Stimulated activated CD8-positive, alpha-beta memory T cell treated with anti-CD3 and anti-CD28 coated beads, Interleukin-4, amount 100 ng/mL, for 24 hours (primary cell): ENCODE measurements around the gene SLC16A13.
"Not testable (repeated sequence)": the region's sequence is repeated elsewhere in the genome, so short reads cannot be mapped to it uniquely, and the experiment has no call there.

Experiments
- DNase-seq: peaks from one replicate; pipeline ENCODE4 v3.0.0-alpha.2; 2020; ENCODE audit warnings: low read depth

SLC16A13 gene

DNA sequence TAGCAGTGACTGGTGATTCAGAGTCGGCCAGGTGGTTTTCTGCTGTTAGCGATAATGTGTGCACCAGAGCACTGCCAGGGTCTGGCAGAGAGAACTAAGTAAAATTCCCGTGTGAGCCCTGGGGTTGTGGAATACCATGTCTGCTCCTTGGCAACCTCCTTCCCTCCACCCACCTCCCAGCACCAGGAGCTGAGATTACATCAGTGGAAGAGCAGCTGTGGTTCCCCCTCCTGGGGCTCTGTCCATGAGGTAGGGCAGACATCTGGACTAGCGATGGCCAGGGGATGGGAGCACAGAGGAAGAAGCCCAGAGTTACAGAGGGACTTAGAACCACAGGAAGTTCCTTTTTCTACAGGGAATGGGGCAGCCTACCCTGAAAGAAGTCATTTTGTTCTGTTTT lies 28.4 kb downstream of the SLC16A13 start:
- DNase-seq = no peak

DNA sequence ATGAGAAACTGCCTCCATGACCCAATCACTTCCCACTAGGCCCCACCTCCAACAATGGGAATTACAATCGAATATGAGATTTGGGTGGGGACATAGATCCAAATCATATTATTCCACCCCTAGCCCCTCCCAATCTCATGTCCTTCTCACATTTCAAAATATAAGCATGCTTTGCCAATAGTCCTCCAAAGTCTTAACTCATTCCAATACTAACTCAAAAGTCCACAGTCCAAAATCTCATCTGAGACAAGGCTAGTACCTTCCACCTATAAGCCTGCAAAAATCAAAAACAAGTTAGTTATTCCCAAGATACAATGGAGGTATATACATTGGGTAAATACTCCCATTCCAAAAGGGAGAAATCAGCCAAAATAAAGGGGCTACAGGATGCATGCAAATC lies 31.4 kb downstream of the SLC16A13 start:
- DNase-seq = no peak

GRCh38 chr17:7068268-7068667 lies 32.5 kb downstream of the SLC16A13 start:
- DNase-seq = no peak

DNA sequence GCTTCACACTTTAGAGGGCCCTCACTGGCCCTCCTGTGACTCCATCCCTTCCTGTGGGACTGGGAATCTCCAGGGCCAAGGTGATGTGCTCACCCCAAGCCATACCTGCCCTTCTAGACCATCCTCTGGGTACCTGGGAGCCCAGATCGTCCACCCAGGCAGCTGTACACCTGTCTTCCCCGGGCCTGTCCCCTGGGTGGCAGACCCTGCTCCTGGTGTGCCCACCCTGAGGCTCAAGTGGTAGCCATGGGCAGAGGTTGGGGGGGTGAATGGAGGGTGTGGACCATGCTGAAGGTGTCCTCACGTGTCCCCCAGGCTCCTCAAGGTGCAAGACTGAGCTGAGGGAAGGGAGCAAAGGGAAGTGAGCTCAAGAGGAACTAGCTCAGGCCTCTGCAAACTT lies 34.9 kb downstream of the SLC16A13 start:
- no peak for DNase-seq

DNA sequence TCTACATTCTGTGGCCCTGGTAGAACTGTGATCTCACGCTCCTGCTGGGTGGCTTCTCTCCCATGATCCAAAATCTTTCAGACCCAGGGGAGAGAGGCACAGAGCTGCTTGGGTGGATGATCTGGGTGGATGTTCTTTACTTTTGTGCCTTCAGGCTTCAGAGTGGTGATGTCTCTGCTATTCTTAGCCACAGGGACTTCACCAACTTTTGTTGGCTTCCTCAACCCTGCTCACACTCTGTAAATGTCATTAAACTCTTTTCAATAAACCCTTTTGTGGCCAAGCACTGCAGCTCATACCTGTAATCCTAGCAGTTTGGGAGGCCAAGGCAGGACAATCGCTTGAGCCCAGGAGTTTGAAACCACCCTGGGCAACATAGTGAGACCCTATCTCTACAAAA lies 36.6 kb downstream of the SLC16A13 start:
- no peak for DNase-seq

DNA sequence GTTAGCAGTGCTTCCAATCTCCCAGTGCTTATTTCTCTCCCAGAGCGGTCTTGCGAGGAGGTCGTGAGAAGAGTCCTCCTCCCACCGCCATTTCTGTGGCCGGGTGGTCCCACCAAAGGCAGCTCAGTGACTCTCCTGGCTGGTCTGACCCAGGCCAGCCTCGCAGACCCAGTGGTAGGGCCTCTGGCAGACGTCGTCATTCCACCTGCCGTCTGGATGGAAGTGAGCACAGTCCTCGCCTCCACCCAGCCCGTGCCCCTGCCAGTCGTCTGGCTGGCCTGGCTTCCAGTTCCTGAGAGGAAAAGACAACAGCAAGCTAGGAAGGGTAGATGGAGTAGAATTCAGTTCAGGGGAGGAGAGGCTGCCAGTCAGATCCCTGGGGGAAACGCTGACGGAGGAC lies 39.1 kb downstream of the SLC16A13 start:
- DNase-seq = no peak

DNA sequence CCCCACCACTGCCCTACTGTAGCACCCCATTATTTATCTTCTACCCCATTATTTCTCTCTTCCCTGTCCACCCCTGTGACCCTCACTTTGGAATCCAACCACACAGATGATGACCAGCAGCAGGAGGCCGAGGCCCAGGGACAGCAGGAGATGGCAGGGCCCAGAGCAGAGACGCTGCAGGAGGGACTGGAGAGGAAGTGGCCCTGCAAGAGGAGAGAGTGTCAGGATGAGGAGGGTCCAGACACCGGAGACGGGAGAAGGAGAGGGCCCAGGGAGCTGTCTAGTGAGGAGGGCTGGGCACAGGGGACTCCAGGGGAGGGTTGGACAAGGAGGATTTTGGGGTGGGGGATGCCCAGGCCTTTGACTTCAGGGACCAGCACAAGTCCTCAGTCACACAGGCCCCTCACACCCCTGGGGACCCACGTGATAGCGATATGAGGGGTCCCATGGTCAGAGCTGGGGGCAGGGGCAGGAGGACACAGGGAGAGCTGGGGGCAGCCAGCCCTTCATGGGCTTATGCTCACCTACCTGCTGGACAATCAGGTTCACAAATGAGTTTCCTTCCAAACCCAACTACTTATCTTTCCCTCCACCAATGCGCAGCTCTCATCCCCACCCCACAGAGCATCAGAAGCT lies 42.2 kb downstream of the SLC16A13 start:
- no peak for DNase-seq

DNA sequence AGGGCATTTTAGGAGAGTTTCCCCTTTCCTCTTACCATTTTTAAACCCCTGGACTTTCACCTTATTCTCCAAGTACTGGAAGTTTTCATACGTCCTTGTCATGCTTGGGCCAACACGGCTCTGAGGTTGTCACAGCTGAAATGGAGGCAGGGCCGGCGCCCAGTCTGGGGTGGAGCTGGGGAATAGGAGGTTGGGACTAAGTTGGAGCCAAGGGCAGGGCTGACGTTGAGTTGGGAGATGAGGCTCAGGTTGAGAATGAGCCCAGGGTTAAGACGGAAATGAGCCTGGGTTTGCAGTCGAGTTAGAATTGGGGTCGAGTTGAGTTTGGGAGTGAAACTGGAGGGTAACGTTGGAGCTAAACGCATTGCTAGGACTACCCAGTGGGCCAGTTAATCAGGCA lies 42.9 kb downstream of the SLC16A13 start:
- no peak for DNase-seq

DNA sequence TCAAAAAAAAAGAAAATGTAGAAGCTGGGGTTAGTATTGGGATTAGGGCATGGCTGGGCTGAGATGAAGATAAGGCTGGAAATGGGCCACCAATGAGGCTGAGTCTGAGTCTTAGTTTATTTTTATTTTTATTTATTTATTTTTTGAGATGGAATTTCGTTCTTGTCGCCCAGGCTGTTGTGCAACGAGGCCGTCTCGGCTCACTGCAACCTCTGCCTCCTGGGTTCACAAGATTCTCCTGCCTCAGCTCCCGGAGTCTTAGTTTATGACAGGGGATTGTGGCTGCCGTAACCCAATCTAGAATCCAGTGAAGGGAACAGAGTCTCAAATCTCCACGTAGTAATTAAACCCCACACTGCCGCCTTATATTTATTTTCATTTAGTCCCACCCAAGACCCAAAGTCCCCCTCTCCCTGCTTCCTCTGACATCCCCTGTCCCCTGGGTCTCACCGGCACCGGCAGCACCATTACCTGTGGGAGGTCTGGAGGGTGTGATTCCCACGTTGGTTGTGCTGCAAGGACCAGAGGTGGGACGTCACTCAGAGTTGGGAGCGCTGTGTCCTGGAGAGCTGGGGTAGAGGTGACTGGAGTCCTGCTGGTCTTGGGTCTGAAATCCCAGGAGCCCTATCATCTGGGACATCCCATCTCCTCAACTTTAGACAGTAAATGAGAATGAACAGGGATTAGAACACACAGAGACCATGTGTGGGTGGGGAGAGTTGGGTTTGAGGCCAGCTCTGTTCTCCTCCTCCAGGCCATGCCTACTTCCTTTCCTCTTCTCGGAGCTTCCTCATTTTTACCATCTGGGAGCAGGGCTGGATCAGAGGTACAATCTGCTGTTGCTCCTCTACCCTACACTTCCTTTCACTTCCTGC lies 44.0 kb downstream of the SLC16A13 start, which contains the start of gene CLEC10A:
Gene CLEC10A, minus strand, starts transcription at position 671 of the 875 bp plus-strand sequence. CDS start 1,439 bp downstream, outside the sequence.
- no peak for DNase-seq

GRCh38 chr17:7080456-7081041 lies 44.7 kb downstream of the SLC16A13 start:
- no peak for DNase-seq

DNA sequence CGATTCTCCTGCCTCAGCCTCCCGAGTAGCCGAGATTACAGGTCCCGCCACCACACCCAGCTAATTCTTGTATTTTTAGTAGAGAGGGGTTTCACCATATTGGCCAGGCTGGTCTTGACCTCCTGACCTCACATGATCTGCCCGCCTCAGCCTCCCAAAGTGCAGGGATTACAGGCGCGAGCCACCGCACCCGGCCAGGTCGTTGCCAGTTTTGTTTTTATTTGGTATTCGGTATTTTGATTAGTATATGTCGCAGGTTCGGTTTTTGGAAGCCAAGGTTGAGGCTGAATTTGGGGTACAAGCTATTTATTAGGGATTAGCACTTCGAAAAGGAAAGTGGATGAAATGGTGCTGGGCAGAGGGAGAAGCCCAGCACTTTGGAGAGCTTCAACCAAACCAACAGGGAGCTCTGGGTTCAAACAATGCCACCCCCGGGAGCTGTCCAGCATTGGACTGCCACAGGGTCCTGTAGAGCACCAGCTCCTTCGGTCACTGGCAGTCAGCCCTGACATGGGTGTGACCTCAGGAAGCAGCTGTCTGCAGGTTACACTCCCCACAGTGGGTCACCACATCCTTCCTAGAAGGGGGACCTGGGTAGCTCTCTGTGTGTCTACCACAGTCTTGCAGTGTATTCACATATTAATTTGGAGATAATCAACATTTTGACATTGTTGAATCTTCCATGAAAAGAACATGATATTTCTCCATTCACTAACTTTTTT lies 45.7 kb downstream of the SLC16A13 start:
- no peak for DNase-seq

DNA sequence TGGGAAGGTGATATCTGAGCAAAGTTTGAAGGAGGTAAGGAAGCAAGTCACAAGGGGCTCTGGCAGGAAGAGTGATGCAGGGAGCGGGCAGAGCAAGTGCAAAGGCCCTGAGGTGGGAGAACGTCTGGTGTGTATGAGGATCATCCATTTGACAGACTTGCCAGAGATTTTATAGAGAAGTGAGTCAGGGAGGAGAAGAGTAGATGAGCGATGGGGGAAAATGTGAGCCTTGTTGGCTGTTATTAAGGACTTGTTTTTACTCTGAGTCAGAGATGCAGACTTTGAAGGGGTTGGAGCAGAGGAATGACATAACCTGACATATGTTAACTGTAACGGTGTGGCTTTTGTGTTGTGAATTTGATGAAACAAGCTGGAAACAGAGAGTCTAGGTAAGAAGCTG lies 47.8 kb downstream of the SLC16A13 start:
- no peak for DNase-seq

DNA sequence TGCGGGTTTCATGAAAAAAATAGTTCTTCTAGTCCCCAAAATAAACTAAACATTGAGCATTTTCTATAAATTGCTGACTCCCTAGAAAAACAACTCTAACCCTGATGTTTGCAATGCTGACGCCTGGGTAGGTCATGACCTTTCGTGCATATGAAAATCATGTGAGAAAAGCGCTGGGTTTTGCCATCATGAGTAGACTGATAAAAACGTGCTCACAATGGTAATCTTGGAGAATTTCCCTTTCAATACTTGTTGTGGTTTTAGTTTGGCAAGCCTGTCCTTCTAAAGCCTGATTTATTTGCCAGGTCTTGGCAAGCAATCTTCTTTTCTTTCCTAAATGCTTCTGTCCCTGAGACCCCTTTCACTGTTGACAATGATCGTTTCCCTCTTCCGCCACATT lies 48.3 kb downstream of the SLC16A13 start:
- DNase-seq = no peak

GRCh38 chr17:7088442-7088841 lies 52.6 kb downstream of the SLC16A13 start:
- not testable (repeated sequence) for DNase-seq

DNA sequence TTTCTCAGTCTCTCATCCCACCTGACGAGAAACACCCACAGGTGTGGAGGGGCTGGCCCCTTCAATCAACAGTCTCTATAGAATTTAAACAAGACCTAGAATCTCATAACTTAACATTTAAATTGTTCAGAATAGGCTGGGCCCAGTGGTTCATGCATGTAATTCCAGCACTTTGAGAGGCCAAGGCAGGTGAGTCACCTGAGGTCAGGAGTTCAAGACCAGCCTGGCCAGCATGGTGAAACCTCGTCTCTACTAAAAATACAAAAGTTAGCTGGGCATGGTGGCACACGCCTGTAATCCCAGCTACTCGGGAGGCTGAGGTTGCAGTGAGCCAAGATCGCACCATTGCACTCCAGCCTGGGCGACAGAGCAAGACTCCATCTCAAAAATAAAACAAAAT lies 53.8 kb downstream of the SLC16A13 start:
- not testable (repeated sequence) for DNase-seq
